Endothelial cell of umbilical vein (primary cell): ENCODE data around the gene SLC27A6. TPM values are rescaled to one million over a fixed set of nuclear protein-coding genes. Genes with fewer than 3 reads are reported as not detected.

ENCODE experiments used
- BruUV-seq: library from RNA; stranded (reverse); fragments of 400-500 nt; replicated peaks from 2 replicates; lab custom pipeline; 2021; lab: Mats Ljungman, UMichigan
- CTCF ChIA-PET: fragments of 300-600, 350-600 bp; sonication (Branson Sonifier 250); formaldehyde crosslinking; loops from one replicate; lab custom pipeline; 2021; ENCODE audit warnings: antibody characterized with exemption, inconsistent platforms; lab: Charles Lee
- POLR2A ChIA-PET: fragments of 300-600, 350-600 bp; sonication (Branson Sonifier 250); formaldehyde crosslinking; loops from one replicate; lab custom pipeline; 2021; ENCODE audit warnings: antibody characterized with exemption, inconsistent platforms; lab: Charles Lee
- DNase-seq: peaks from one replicate; pipeline ENCODE4 v3.0.0-alpha.2; 2011; ENCODE audit warnings: low read depth, low spot score
- FAIRE-seq: peaks from 2 replicates; lab custom pipeline; 2011; peaks lifted over from hg19 to GRCh38; lab: Jason Lieb, UNC
- H2AFZ ChIP-seq: 2 replicates; pipeline ENCODE4 v1.6.0; 2012; ENCODE audit warnings: low read depth, low read length, control low read depth, inconsistent platforms
- H3K27ac ChIP-seq: 2 replicates; pipeline ENCODE4 v1.5.1; 2011; ENCODE audit warnings: low read depth, mild to moderate bottlenecking, control low read depth, low read length, moderate library complexity; ENCODE audit not compliant: insufficient read depth
- H3K27me3 ChIP-seq, 2 experiments: 2 replicates each; pipeline versions ENCODE4 v1.6.0 to v1.6.1; 2011; ENCODE audit warnings: low read length in 2 of 2, mixed read lengths in 1 of 2; ENCODE audit not compliant: control insufficient read depth in 2 of 2, insufficient read depth in 2 of 2
- H3K36me3 ChIP-seq, 2 experiments: 2 replicates in 1 of 2; 3 replicates in 1 of 2; pipeline ENCODE4 v1.5.1; 2011; ENCODE audit warnings: low read length in 2 of 2, mild to moderate bottlenecking in 1 of 2, moderate library complexity in 1 of 2; ENCODE audit not compliant: control insufficient read depth in 2 of 2, insufficient read depth in 2 of 2; ENCODE audit errors: extremely low read depth in 1 of 2
- H3K4me1 ChIP-seq: 3 replicates; pipeline ENCODE4 v1.5.1; 2011; ENCODE audit warnings: mild to moderate bottlenecking, low read length; ENCODE audit not compliant: control insufficient read depth, insufficient read depth; ENCODE audit errors: extremely low read depth
- H3K4me2 ChIP-seq: 2 replicates; pipeline ENCODE4 v1.6.1; 2011; ENCODE audit warnings: low read length, control low read depth, mixed read lengths; ENCODE audit not compliant: insufficient read depth
- H3K4me3 ChIP-seq, 3 experiments: fragments of 200-600 bp in 1 of 3; sonication (generic), shearing (Covaris generic) in 1 of 3; replicated peaks in 1 of 3; 2 replicates each; pipeline ENCODE4 v1.5.1; 2011 to 2016; ENCODE audit warnings: control low read depth in 3 of 3, low read length in 3 of 3, mild to moderate bottlenecking in 2 of 3, inconsistent platforms in 1 of 3, low read depth in 1 of 3, moderate library complexity in 1 of 3; ENCODE audit not compliant: insufficient read depth in 1 of 3
- H3K79me2 ChIP-seq: 2 replicates; pipeline ENCODE4 v1.6.0; 2012; ENCODE audit warnings: low read length, inconsistent platforms; ENCODE audit not compliant: control insufficient read depth, insufficient read depth
- H3K9ac ChIP-seq: replicated peaks from 2 replicates; pipeline ENCODE3; 2011; ENCODE audit warnings: low read length, control low read depth; ENCODE audit not compliant: insufficient read depth; ENCODE audit errors: extremely low read depth
- H3K9me1 ChIP-seq: replicated peaks from 3 replicates; pipeline ENCODE4 v1.6.0; 2011; ENCODE audit warnings: mild to moderate bottlenecking, low read length; ENCODE audit not compliant: control insufficient read depth, insufficient read depth; ENCODE audit errors: extremely low read depth
- H3K9me3 ChIP-seq: replicated peaks from 2 replicates; pipeline ENCODE4 v1.5.1; 2012; ENCODE audit warnings: low read length, inconsistent platforms; ENCODE audit not compliant: control insufficient read depth, insufficient read depth
- H4K20me1 ChIP-seq: replicated peaks from 2 replicates; pipeline ENCODE3; 2011; ENCODE audit warnings: mild to moderate bottlenecking, low read length; ENCODE audit not compliant: control insufficient read depth, insufficient read depth; ENCODE audit errors: extremely low read depth
- CTCF ChIP-seq, 2 donors: IDR thresholded peaks; 1 replicate in 1 of 2; 2 replicates in 1 of 2; pipeline ENCODE4 v1.5.1; 2011; ENCODE audit warnings: low read length in 2 of 2, mild to moderate bottlenecking in 2 of 2, moderate library complexity in 2 of 2, control low read depth in 1 of 2, inconsistent platforms in 1 of 2, low read depth in 1 of 2; ENCODE audit not compliant: insufficient read depth in 1 of 2; ENCODE audit errors: extremely low read depth in 1 of 2
- EZH2 ChIP-seq: IDR thresholded peaks from 2 replicates; pipeline ENCODE4 v1.6.1; 2012; ENCODE audit warnings: borderline replicate concordance, low read depth, mild to moderate bottlenecking, moderate library complexity, low read length, inconsistent platforms; ENCODE audit not compliant: severe bottlenecking
- FOS ChIP-seq: IDR thresholded peaks from 2 replicates; pipeline ENCODE4 v1.6.1; 2011; ENCODE audit warnings: mild to moderate bottlenecking, low read length, moderate library complexity, borderline replicate concordance; ENCODE audit not compliant: insufficient read depth
- GATA2 ChIP-seq: IDR thresholded peaks from 2 replicates; pipeline ENCODE4 v1.7.0; 2011; ENCODE audit warnings: low read depth, mild to moderate bottlenecking, moderate library complexity, mixed read lengths, low read length; ENCODE audit not compliant: insufficient read length, insufficient read depth
- JUN ChIP-seq: IDR thresholded peaks from 2 replicates; pipeline ENCODE4 v1.6.1; 2011; ENCODE audit warnings: borderline replicate concordance, low read depth; ENCODE audit not compliant: insufficient read length, insufficient read depth
- MAX ChIP-seq: IDR thresholded peaks from 2 replicates; pipeline ENCODE4 v1.6.1; 2011; ENCODE audit not compliant: insufficient read depth, insufficient read length
- MYC ChIP-seq: IDR thresholded peaks from one replicate; pipeline ENCODE4 v1.6.1; 2011; ENCODE audit warnings: mild to moderate bottlenecking, low read depth, low read length
- POLR2A ChIP-seq: IDR thresholded peaks from 2 replicates; pipeline ENCODE4 v1.6.1; 2012; ENCODE audit warnings: low read depth, mild to moderate bottlenecking, control low read depth, low read length
- POLR2AphosphoS5 ChIP-seq: IDR thresholded peaks from 2 replicates; pipeline ENCODE4 v1.6.1; 2012; ENCODE audit warnings: low read depth, mild to moderate bottlenecking, control low read depth, low read length, moderate library complexity; ENCODE audit not compliant: insufficient read depth
- dilution Hi-C: fragments of 300-500 bp; cut with MboI; formaldehyde crosslinking; loops from one replicate; pipeline ENCODE4 v1.15.0; 2019; ENCODE audit warnings: low sequenced_read_pairs; ENCODE audit not compliant: extremely low pct_ligation_motif_present
- intact Hi-C: fragments of 100-400 bp; cut with micrococcal nuclease; formaldehyde crosslinking; loops from one replicate; pipeline ENCODE4 v1.10.0; 2022
- polyA plus RNA-seq, 4 experiments: library from polyadenylated mRNA; depleted of rRNA in 3 of 4; stranded (reverse) in 3 of 4; unstranded in 1 of 4; fragments of >200 nt; gene quantifications; 2 replicates each; pipeline versions ENCODE4 v1.2.1 to v1.2.3, GENCODE V29; 2011 to 2012; ENCODE audit warnings: missing spikeins in 1 of 4
- total RNA-seq: library from RNA; stranded (reverse); gene quantifications from 2 replicates; pipeline ENCODE4 v1.2.3, GENCODE V29; 2021

SLC27A6 gene
- total and polyA plus RNA-seq, 2 donors (not counting 3 experiments of a cell fraction or from before 2014, with no cell fraction given): 0.10 TPM; not detected in 1

- DNase-seq (no peak), FAIRE-seq (no peak)
- H3K27ac ChIP-seq: no peak overlapping the region
- no peak overlapping the region for H3K9ac ChIP-seq
- no peaks in the 10 kb centered on the region for H3K36me3 ChIP-seq
- H3K4me1 ChIP-seq: no peaks in the 10 kb centered on the region
- intact Hi-C loops (no loop called here), dilution Hi-C loops (no loop called here)
- H4K20me1 ChIP-seq: no peaks in the 10 kb centered on the region
- no peak overlapping the region for H3K4me3 ChIP-seq
- H3K4me2 ChIP-seq: no peak overlapping the region
- no peaks in the 10 kb centered on the region for H3K9me3 ChIP-seq
- H2AFZ ChIP-seq: no peak overlapping the region
- H3K27me3 ChIP-seq: no peaks in the 10 kb centered on the region
- CTCF ChIA-PET: no interaction called here
- no peaks in the 10 kb centered on the region for H3K79me2 ChIP-seq
- no peak for TF ChIP-seq MYC
- no peak for TF ChIP-seq GATA2
- no peak for TF ChIP-seq EZH2
- TF ChIP-seq POLR2A: no peak
- no peak for TF ChIP-seq POLR2AphosphoS5
- TF ChIP-seq MAX: no peak
- TF ChIP-seq FOS: no peak
- no peak for TF ChIP-seq JUN
- no peak for TF ChIP-seq CTCF (IDR thresholded peaks at IDR 0.05; ENCODE audit: extremely low read depth in 1 of 2, insufficient read depth in 1 of 2, low read depth in 1 of 2, low read length in 2 of 2)
- BruUV-seq: no TSS peak
- POLR2A ChIA-PET: no interaction called here
- no peaks in the 10 kb centered on the region for H3K9me1 ChIP-seq
Measured at GRCh38 chr5:129079496-129079895, 114.2 kb downstream of the SLC27A6 start.
